IMR-90 (cell line): ENCODE results near the gene MCRS1. TPM values are rescaled to one million over a fixed set of nuclear protein-coding genes. Genes with fewer than 3 reads are reported as not detected.

Experiments
- ATAC-seq: fragments of 200-7000 bp; cut with Tn5 transposase; 2 replicates; pipeline ENCODE4 v1.9.1; 2020; ENCODE audit warnings: low read depth, mild to moderate bottlenecking, moderate library complexity
- BruUV-seq: library from RNA; stranded (reverse); fragments of 400-500 nt; replicated peaks from 2 replicates; lab custom pipeline; 2021; lab: Mats Ljungman, UMichigan
- CTCF ChIA-PET: fragments of 300-600 bp; formaldehyde crosslinking; extraction: SDS; loops from one replicate; lab custom pipeline; 2021; ENCODE audit warnings: antibody characterized with exemption; lab: Yijun Ruan, JAX
- POLR2A ChIA-PET: fragments of 300-600 bp; sonication (Branson Sonifier 250); formaldehyde crosslinking; loops from one replicate; lab custom pipeline; 2022; ENCODE audit warnings: antibody characterized with exemption; ENCODE audit not compliant: unreplicated experiment; lab: Charles Lee
- DNase-seq: peaks from one replicate; pipeline ENCODE4 v3.0.0; 2013
- H2AFZ ChIP-seq: replicated peaks from 2 replicates; pipeline ENCODE3; 2013; ENCODE audit warnings: low read length, mild to moderate bottlenecking; ENCODE audit not compliant: poor library complexity
- H2AK5ac ChIP-seq: 2 replicates; pipeline ENCODE4 v1.6.1; 2013; ENCODE audit warnings: low read depth, low read length, inconsistent platforms
- H2AK9ac ChIP-seq: replicated peaks from 2 replicates; pipeline ENCODE3; 2013; ENCODE audit warnings: mild to moderate bottlenecking, low read depth, low read length, moderate library complexity; ENCODE audit not compliant: poor library complexity
- H2BK120ac ChIP-seq: 2 replicates; pipeline ENCODE4 v1.6.1; 2013; ENCODE audit warnings: low read depth, low read length, inconsistent platforms
- H2BK15ac ChIP-seq: 3 replicates; pipeline ENCODE4 v1.6.1; 2013; ENCODE audit warnings: low read depth, low read length, inconsistent platforms
- H2BK20ac ChIP-seq: 2 replicates; pipeline ENCODE4 v1.6.1; 2013; ENCODE audit warnings: low read depth, mild to moderate bottlenecking, inconsistent platforms, low read length, moderate library complexity
- H2BK5ac ChIP-seq: 2 replicates; pipeline ENCODE4 v1.6.1; 2013; ENCODE audit warnings: mild to moderate bottlenecking, low read depth, low read length, inconsistent platforms; ENCODE audit not compliant: poor library complexity, severe bottlenecking
- H3K14ac ChIP-seq: replicated peaks from 2 replicates; pipeline ENCODE4 v1.6.1; 2013; ENCODE audit warnings: low read depth, low read length, inconsistent platforms
- H3K18ac ChIP-seq: 2 replicates; pipeline ENCODE4 v1.6.1; 2013; ENCODE audit warnings: low read depth, low read length, control low read depth
- H3K23ac ChIP-seq: 2 replicates; pipeline ENCODE4 v1.6.1; 2013; ENCODE audit warnings: low read depth, low read length, inconsistent platforms
- H3K27ac ChIP-seq: 2 replicates; pipeline ENCODE4 v1.5.1; 2013; ENCODE audit warnings: mild to moderate bottlenecking, control low read depth, low read length; ENCODE audit not compliant: insufficient read depth
- H3K27me3 ChIP-seq: 2 replicates; pipeline ENCODE4 v1.6.1; 2013; ENCODE audit warnings: low read length; ENCODE audit not compliant: control insufficient read depth, insufficient read depth
- H3K36me3 ChIP-seq: 2 replicates; pipeline ENCODE4 v1.6.1; 2013; ENCODE audit warnings: low read length, mixed read lengths; ENCODE audit not compliant: control insufficient read depth, insufficient read depth
- H3K4ac ChIP-seq: 2 replicates; pipeline ENCODE4 v1.6.1; 2013; ENCODE audit warnings: low read depth, low read length, inconsistent platforms
- H3K4me1 ChIP-seq: 2 replicates; pipeline ENCODE4 v1.6.1; 2013; ENCODE audit warnings: low read length, mixed read lengths; ENCODE audit not compliant: control insufficient read depth, insufficient read depth
- H3K4me2 ChIP-seq: 2 replicates; pipeline ENCODE4 v1.6.1; 2013; ENCODE audit warnings: low read depth, mild to moderate bottlenecking, control low read depth, low read length, moderate library complexity
- H3K4me3 ChIP-seq: 2 replicates; pipeline ENCODE4 v1.5.1; 2013; ENCODE audit warnings: low read depth, mild to moderate bottlenecking, control low read depth, low read length, moderate library complexity; ENCODE audit not compliant: insufficient read depth
- H3K56ac ChIP-seq: 2 replicates; pipeline ENCODE4 v1.6.1; 2013; ENCODE audit warnings: low read length, inconsistent platforms; ENCODE audit not compliant: insufficient read depth; ENCODE audit errors: extremely low read depth
- H3K79me1 ChIP-seq, 2 experiments: 2 replicates each; pipeline ENCODE4 v1.6.1; 2013; ENCODE audit warnings: low read length in 2 of 2, inconsistent platforms in 1 of 2, low read depth in 1 of 2
- H3K9ac ChIP-seq: 2 replicates; pipeline ENCODE4 v1.6.1; 2013; ENCODE audit warnings: low read depth, low read length, control low read depth
- H3K9me1 ChIP-seq: 2 replicates; pipeline ENCODE4 v1.6.1; 2013; ENCODE audit warnings: low read length, inconsistent platforms; ENCODE audit not compliant: insufficient read depth
- H3K9me3 ChIP-seq: 2 replicates; pipeline ENCODE4 v1.6.1; 2013; ENCODE audit warnings: low read length; ENCODE audit not compliant: control insufficient read depth, insufficient read depth
- H4K20me1 ChIP-seq: 2 replicates; pipeline ENCODE4 v1.6.1; 2013; ENCODE audit warnings: low read length, inconsistent platforms; ENCODE audit not compliant: insufficient read depth
- H4K5ac ChIP-seq: 2 replicates; pipeline ENCODE4 v1.6.1; 2013; ENCODE audit warnings: mild to moderate bottlenecking, low read depth, low read length, control low read depth
- H4K8ac ChIP-seq, 2 experiments: 2 replicates each; pipeline ENCODE4 v1.6.1; 2013; ENCODE audit warnings: low read depth in 2 of 2, low read length in 2 of 2, control low read depth in 1 of 2, inconsistent platforms in 1 of 2
- H4K91ac ChIP-seq: 2 replicates; pipeline ENCODE4 v1.6.1; 2013; ENCODE audit warnings: low read depth, low read length, inconsistent platforms; ENCODE audit not compliant: insufficient read depth
- CEBPB ChIP-seq: IDR thresholded peaks from 2 replicates; pipeline ENCODE4 v1.6.1; 2012; ENCODE audit warnings: low read depth, low read length, improper control_type of control experiment
- CHD1 ChIP-seq: IDR thresholded peaks from 2 replicates; pipeline ENCODE4 v1.6.1; 2012; ENCODE audit warnings: low read depth, low read length, improper control_type of control experiment
- FOS ChIP-seq: fragments of 150-350 bp; IDR thresholded peaks from 2 replicates; pipeline ENCODE4 v1.6.1; 2016; ENCODE audit warnings: low read depth, low read length
- NFE2L2 ChIP-seq: fragments of 150-350 bp; IDR thresholded peaks from 2 replicates; pipeline ENCODE4 v1.6.1; 2016; ENCODE audit warnings: low read depth, mild to moderate bottlenecking, low read length
- RCOR1 ChIP-seq: IDR thresholded peaks from 2 replicates; pipeline ENCODE4 v1.6.1; 2012; ENCODE audit warnings: mild to moderate bottlenecking, low read length, improper control_type of control experiment; ENCODE audit not compliant: insufficient replicate concordance
- WGBS, 2 experiments: methylation state at CpG; one replicate each; pipeline versions ENCODE4 v1.1.5 to v1.1.7; 2013; ENCODE audit warnings: missing lambda C conversion rate in 2 of 2; ENCODE audit not compliant: insufficient read length in 1 of 2; ENCODE audit errors: extremely low coverage in 2 of 2; 5-methylcytosine and 5-hydroxymethylcytosine counted together
- dilution Hi-C: fragments of 300-500 bp; cut with HindIII; formaldehyde crosslinking; loops from one replicate; pipeline ENCODE4 v1.14.3; 2018; ENCODE audit warnings: low sequenced_read_pairs; ENCODE audit not compliant: unreplicated experiment
- in situ Hi-C: fragments of 300-500 bp; cut with MboI; formaldehyde crosslinking; loops from 3 replicates; pipeline ENCODE4 v1.14.3; 2019; ENCODE audit warnings: low sequenced_read_pairs, inconsistent platforms, mixed read lengths
- intact Hi-C: fragments of 100-400 bp; cut with micrococcal nuclease; formaldehyde crosslinking; loops from 2 replicates; pipeline ENCODE4 v1.10.0; 2022
- polyA plus RNA-seq, 3 experiments: library from polyadenylated mRNA; depleted of rRNA; stranded (reverse); fragments of >200 nt; gene quantifications; 2 replicates each; pipeline ENCODE4 v1.2.3, GENCODE V29; 2012; ENCODE audit warnings: low replicate concordance in 1 of 3
- total RNA-seq: library from RNA; depleted of rRNA; stranded (reverse); fragments of >200 nt; gene quantifications from 2 replicates; pipeline ENCODE4 v1.2.3, GENCODE V29; 2012
- TF ChIP-seq, protein P1 (sequence below): fragments of 150-350 bp; IDR thresholded peaks from 2 replicates; pipeline ENCODE4 v1.6.1; 2017; ENCODE audit warnings: mild to moderate bottlenecking, antibody characterized with exemption, low read length, low read depth

Gene MCRS1
- total and polyA plus RNA-seq, 2 of the 4 experiments (the other 2 are of a cell fraction): 72.9 to 73.2 TPM

GRCh38 chr12:49535921-49536525 is 31.9 kb downstream of the MCRS1 start:
- Histone ChIP-seq H3K27ac (no peak overlapping the region), H2BK5ac (no peak overlapping the region), H3K4me3 (no peak overlapping the region), H2BK120ac (no peak overlapping the region), H4K91ac (no peak overlapping the region), H3K23ac (no peak overlapping the region), H2AFZ (no peak overlapping the region), H3K4me2 (no peak overlapping the region), H3K9me3 (no peaks in the 10 kb centered on the region), H3K4me1 (0 out of 2 replicates have a peak, but pooled peaks cover 2% of the 10 kb centered on the region), H3K4ac (no peak overlapping the region), H3K27me3 (peaks cover 36% of the 10 kb centered on the region), H4K20me1 (no peaks in the 10 kb centered on the region; the same call in 1 of the 2 replicates), H3K56ac (no peak overlapping the region), H2AK5ac (no peak overlapping the region), H3K14ac (no peak overlapping the region), H3K79me1 (no peaks in the 10 kb centered on the region), H3K18ac (no peak overlapping the region), H3K9me1 (no peaks in the 10 kb centered on the region), H4K5ac (no peak overlapping the region), H3K36me3 (no peaks in the 10 kb centered on the region), H2AK9ac (no peak overlapping the region), H3K9ac (no peak overlapping the region), H4K8ac (no peak overlapping the region), H2BK20ac (no peak overlapping the region), H2BK15ac (no peak overlapping the region)
- in situ Hi-C loops: no loop called here
- no peak for TF ChIP-seq FOS
- no peak for TF ChIP-seq CEBPB
- no peak for TF ChIP-seq NFE2L2
- TF ChIP-seq, protein P1, sequence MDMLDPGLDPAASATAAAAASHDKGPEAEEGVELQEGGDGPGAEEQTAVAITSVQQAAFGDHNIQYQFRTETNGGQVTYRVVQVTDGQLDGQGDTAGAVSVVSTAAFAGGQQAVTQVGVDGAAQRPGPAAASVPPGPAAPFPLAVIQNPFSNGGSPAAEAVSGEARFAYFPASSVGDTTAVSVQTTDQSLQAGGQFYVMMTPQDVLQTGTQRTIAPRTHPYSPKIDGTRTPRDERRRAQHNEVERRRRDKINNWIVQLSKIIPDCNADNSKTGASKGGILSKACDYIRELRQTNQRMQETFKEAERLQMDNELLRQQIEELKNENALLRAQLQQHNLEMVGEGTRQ: no peak
- no peak for TF ChIP-seq RCOR1
- TF ChIP-seq CHD1: no peak
- intact Hi-C loops: no loop called here
- ATAC-seq (no peak), DNase-seq (no peak)
- no TSS peak for BruUV-seq
- dilution Hi-C loops: no loop called here
- CTCF ChIA-PET: interaction anchor here (0.6 to 1.7 kb wide), 2 partner anchors 17 to 177 kb away, joined by 3 to 4 read pairs; no protein-coding TSS in a partner anchor
- POLR2A ChIA-PET: no interaction called here
- WGBS, 2 experiments: 92% methylated on average over 2 of the region's 6 CpGs; no CpG with 5 or more reads in 1 of the 2 experiments
